Ovary (tissue), 9 donors: ENCODE data around the gene MRRF. TPM values are rescaled to one million over a fixed set of nuclear protein-coding genes. Genes with fewer than 3 reads are reported as not detected.

Source experiments
- DNase-seq, 5 donors: peaks; one replicate each; pipeline ENCODE4 v3.0.0-alpha.2; 2019 to 2020
- H3K27ac ChIP-seq, 2 donors: fragments of 200-600 bp; one replicate each; pipeline versions ENCODE4 v1.5.1 to v1.8.0; 2019 to 2022
- H3K27me3 ChIP-seq: fragments of 200-600 bp; one replicate; pipeline ENCODE4 v1.8.0; 2022
- H3K36me3 ChIP-seq: fragments of 200-600 bp; sonication (generic); one replicate; pipeline ENCODE4 v1.5.1; 2019
- H3K4me1 ChIP-seq: one replicate; pipeline ENCODE4 v1.8.1; 2013; ENCODE audit warnings: mild to moderate bottlenecking, moderate library complexity; ENCODE audit not compliant: insufficient read depth
- H3K4me3 ChIP-seq: fragments of 200-600 bp; sonication (generic); one replicate; pipeline ENCODE4 v1.5.1; 2017
- H3K9me3 ChIP-seq, 2 donors: fragments of 200-600 bp in 1 of 2; sonication (generic) in 1 of 2; one replicate each; pipeline versions ENCODE4 v1.5.1 to v1.8.1; 2013 to 2019; ENCODE audit warnings: mild to moderate bottlenecking in 1 of 2, moderate library complexity in 1 of 2
- CTCF ChIP-seq, 3 donors: fragments of 450-650 bp in 2 of 3; fragments of 200-600 bp in 1 of 3; IDR thresholded peaks; one replicate each; pipeline versions ENCODE4 v1.5.1 to v1.8.0; 2016 to 2022; ENCODE audit warnings: antibody characterized with exemption in 3 of 3, mild to moderate bottlenecking in 1 of 3
- EP300 ChIP-seq: sonication (generic); formaldehyde crosslinking; IDR thresholded peaks from one replicate; pipeline ENCODE4 v1.6.1; 2017; ENCODE audit warnings: antibody characterized with exemption
- POLR2A ChIP-seq: fragments of 450-650 bp; IDR thresholded peaks from one replicate; pipeline ENCODE4 v1.6.1; 2017; ENCODE audit warnings: antibody characterized with exemption, mild to moderate bottlenecking, moderate library complexity
- WGBS, 3 donors: extraction: QIAGEN DNeasy Blood & Tissue Kit in 1 of 3; methylation state at CpG; one replicate each; pipeline versions ENCODE4 v1.1.5 to v1.1.7; 2013 to 2017; 5-methylcytosine and 5-hydroxymethylcytosine counted together
- intact Hi-C, 4 donors: fragments of 100-400 bp; cut with DNase I; formaldehyde crosslinking; loops; one replicate each; pipeline versions ENCODE4 v1.11.0 to v1.15.1; 2022 to 2023
- polyA plus RNA-seq, 2 donors: library from polyadenylated mRNA; stranded (reverse); fragments of 200-250 nt in 1 of 2; fragments of 350-450 nt in 1 of 2; fragmentation: Illumina TruSeq in 1 of 2; extraction: RNeasy Lipid Tissue Mini Kit (QIAGEN cat#74804) in 1 of 2; gene quantifications; one replicate each; pipeline ENCODE4 v1.2.3, GENCODE V29; 2013 to 2014
- total RNA-seq, 7 donors: library from RNA; depleted of rRNA in 2 of 7; stranded (reverse); fragments of >200 nt in 2 of 7; fragmentation: NEBNext Ultra II Directional in 3 of 7; extraction: Animal tissue kit (Norgen Biotek cat#: 25700) in 3 of 7; gene quantifications; one replicate each; pipeline versions ENCODE4 v1.1.0 to v1.2.4, GENCODE V29; 2016 to 2023
- donor health status: DM: no; HTN: no; CAD: no; lungs with moderate emphysema.
- donor health status: DM: no; HTN: no; CAD: no.
- donor health status: Bipolar disorder and iron deficiency.
- donor health status: DM: yes; HTN: yes; CAD: no.
- donor health status: DM: no; HTN: no; CAD: no.
- donor health status: DM: yes; HTN: yes; CAD: no.

The MRRF gene
- total and polyA plus RNA-seq, 9 donors: 15.6 to 29.8 (median 22.2) TPM

DNA sequence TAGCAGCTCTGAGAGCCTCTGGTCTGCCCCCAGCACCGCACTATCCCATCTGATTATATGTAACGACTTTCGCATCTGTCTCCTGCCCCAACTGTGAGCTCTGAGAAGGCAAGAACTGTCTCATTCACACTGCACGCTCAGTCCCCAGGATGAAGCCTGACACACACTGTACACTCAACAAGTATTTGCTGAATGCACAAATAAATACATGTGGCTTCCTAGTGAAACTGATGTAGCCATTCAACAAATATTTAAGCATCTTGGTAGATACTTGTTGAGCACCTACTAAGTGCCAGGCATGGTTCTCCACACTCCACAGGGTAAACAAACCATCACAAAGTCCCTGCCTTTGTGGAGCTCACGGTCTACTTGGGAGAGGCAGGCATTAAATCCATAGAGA lies 71.5 kb downstream of the MRRF start:
- 72 to 85% (median 85%) methylated on average over 5 of the region's 5 CpGs for WGBS, 3 donors
- no peaks in the 10 kb centered on the region for H3K4me1 ChIP-seq
- no peaks in the 10 kb centered on the region for H3K9me3 ChIP-seq
- no peaks in the 10 kb centered on the region for H3K27me3 ChIP-seq
- TF ChIP-seq CTCF (IDR thresholded peaks at IDR 0.05): no peak
- no peak for TF ChIP-seq POLR2A
- TF ChIP-seq EP300: no peak
- DNase-seq: no peak
- intact Hi-C loops: no loop called here
- H3K4me3 ChIP-seq: no peak overlapping the region
- H3K27ac ChIP-seq: no peak overlapping the region
- H3K36me3 ChIP-seq: no peaks in the 10 kb centered on the region

GRCh38 chr9:122336866-122337555 lies 72.3 kb downstream of the MRRF start:
- Histone ChIP-seq H3K4me3 (no peak overlapping the region), H3K9me3 (no peaks in the 10 kb centered on the region), H3K27ac (no peak overlapping the region), H3K4me1 (no peaks in the 10 kb centered on the region), H3K27me3 (no peaks in the 10 kb centered on the region), H3K36me3 (no peaks in the 10 kb centered on the region)
- WGBS, 3 donors: 31 to 43% (median 34%) methylated on average over 26 of the region's 26 CpGs
- TF ChIP-seq CTCF (IDR thresholded peaks at IDR 0.05): no peak
- no peak for TF ChIP-seq EP300
- no peak for TF ChIP-seq POLR2A
- DNase-seq: no peak
- intact Hi-C loops: no loop called here

DNA sequence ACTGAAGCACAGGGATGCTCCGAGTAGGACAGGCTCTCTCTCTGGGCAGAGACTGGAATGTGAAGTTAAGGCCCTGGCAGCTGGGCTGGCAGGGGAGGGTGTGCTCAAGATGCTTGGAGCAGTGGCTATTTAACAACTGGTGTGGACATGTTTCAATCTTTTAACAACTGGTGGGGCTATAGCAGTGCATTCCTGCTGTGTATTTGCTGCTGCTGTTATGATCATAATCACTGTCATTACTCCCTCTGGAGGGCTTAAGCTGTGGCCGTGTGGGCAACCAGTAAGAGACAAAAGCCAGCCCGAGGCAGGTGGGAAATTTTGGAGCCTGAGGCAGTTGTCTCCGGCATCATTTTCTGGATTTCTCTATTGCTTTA lies 72.9 kb downstream of the MRRF start:
- Histone ChIP-seq H3K27ac (no peak overlapping the region), H3K4me1 (no peaks in the 10 kb centered on the region), H3K27me3 (no peaks in the 10 kb centered on the region), H3K36me3 (no peaks in the 10 kb centered on the region), H3K9me3 (no peaks in the 10 kb centered on the region), H3K4me3 (no peak overlapping the region)
- intact Hi-C loops: no loop called here
- TF ChIP-seq POLR2A (no peak), CTCF (IDR thresholded peaks at IDR 0.05) (no peak), EP300 (no peak)
- 44 to 66% (median 51%) methylated on average over 4 of the region's 4 CpGs for WGBS, 3 donors
- DNase-seq: no peak

DNA sequence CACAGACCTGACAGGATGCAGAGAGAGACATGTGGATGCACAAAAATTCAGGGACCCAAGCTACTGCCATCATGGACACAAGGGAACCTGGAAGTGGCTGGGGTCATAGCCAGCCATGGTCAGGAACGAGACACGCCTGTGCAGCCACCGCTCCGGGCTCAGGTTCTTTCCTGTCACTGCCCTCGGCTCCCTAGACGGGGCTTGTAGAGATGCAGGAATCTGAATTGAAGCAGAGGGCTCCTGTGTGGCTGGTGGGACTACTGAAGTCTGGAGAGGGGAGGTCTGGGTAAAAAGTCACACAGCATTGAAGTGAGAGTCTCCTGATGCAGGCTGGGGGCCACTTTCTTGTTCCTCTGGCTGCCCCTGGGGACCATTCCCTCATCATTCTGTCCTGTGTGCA lies 73.9 kb downstream of the MRRF start:
- Histone ChIP-seq H3K9me3 (no peaks in the 10 kb centered on the region), H3K4me3 (no peak overlapping the region), H3K27ac (no peak overlapping the region), H3K36me3 (no peaks in the 10 kb centered on the region), H3K4me1 (no peaks in the 10 kb centered on the region), H3K27me3 (no peaks in the 10 kb centered on the region)
- no peak for DNase-seq
- TF ChIP-seq CTCF (IDR thresholded peaks at IDR 0.05) (no peak), POLR2A (no peak), EP300 (no peak)
- intact Hi-C loops: no loop called here
- 49 to 65% (median 58%) methylated on average over 6 of the region's 6 CpGs for WGBS, 3 donors
